NCI-H1048 (cell line): Measurements from ENCODE around the gene GPR15.

Experiments used
- DNase-seq: peaks from one replicate; lab custom pipeline; 2025; lab: John Stamatoyannopoulos, UW

GPR15 gene

GRCh38 chr3:98531622-98532274 lies at the start of gene GPR15:
GPR15 (plus strand) TSS chr3:98531978; CDS start chr3:98532034, 56 bp downstream.
- no peak for DNase-seq

GRCh38 chr3:98482717-98483482 lies 48.9 kb upstream of the GPR15 start:
- no peak for DNase-seq

GRCh38 chr3:98483626-98484025 lies 48.2 kb upstream of the GPR15 start:
- DNase-seq = no peak

- DNase-seq = no peak
Observed at GRCh38 chr3:98497381-98497780, 34.4 kb upstream of the GPR15 start, which contains the start of gene OR5K2. OR5K2 (plus strand) TSS chr3:98497681; CDS start chr3:98497681, 0 bp downstream.

- DNase-seq = no peak
Observed at GRCh38 chr3:98500019-98500418, 31.8 kb upstream of the GPR15 start.

- no peak for DNase-seq
Observed at GRCh38 chr3:98501270-98501669, 30.5 kb upstream of the GPR15 start.

GRCh38 chr3:98501863-98502576 lies 29.8 kb upstream of the GPR15 start:
- DNase-seq = no peak

GRCh38 chr3:98504539-98504938 lies 27.2 kb upstream of the GPR15 start:
- no peak for DNase-seq

- DNase-seq = no peak
Observed at GRCh38 chr3:98508582-98508981, 23.2 kb upstream of the GPR15 start.

GRCh38 chr3:98512576-98512975 lies 19.2 kb upstream of the GPR15 start:
- no peak for DNase-seq

GRCh38 chr3:98513091-98513511 lies 18.7 kb upstream of the GPR15 start:
- no peak for DNase-seq

- no peak for DNase-seq
Observed at GRCh38 chr3:98513736-98514135, 18.0 kb upstream of the GPR15 start.

GRCh38 chr3:98514948-98515347 lies 16.8 kb upstream of the GPR15 start:
- no peak for DNase-seq

- DNase-seq = no peak
Observed at GRCh38 chr3:98518816-98519215, 13.0 kb upstream of the GPR15 start.

- DNase-seq = no peak
Observed at GRCh38 chr3:98519351-98519750, 12.4 kb upstream of the GPR15 start.

- no peak for DNase-seq
Observed at GRCh38 chr3:98521897-98522543, 9.8 kb upstream of the GPR15 start.

GRCh38 chr3:98522544-98523281 lies 9.1 kb upstream of the GPR15 start, which contains the start of gene CLDND1:
CLDND1 (minus strand) TSS chr3:98522902; CDS start chr3:98521424, 1,478 bp downstream.
- peak; percentile 92 for DNase-seq

GRCh38 chr3:98525494-98525893 lies 6.3 kb upstream of the GPR15 start:
- DNase-seq = no peak

- DNase-seq = no peak
Observed at GRCh38 chr3:98528474-98529346, 3.1 kb upstream of the GPR15 start.

GRCh38 chr3:98529856-98530459 lies 1.8 kb upstream of the GPR15 start:
- DNase-seq = no peak
